Measurements from ENCODE around the gene NAGS.
"Not testable (repeated sequence)": the region's sequence is repeated elsewhere in the genome, so short reads cannot be mapped to it uniquely, and the experiment has no call there.

The NAGS gene

DNA sequence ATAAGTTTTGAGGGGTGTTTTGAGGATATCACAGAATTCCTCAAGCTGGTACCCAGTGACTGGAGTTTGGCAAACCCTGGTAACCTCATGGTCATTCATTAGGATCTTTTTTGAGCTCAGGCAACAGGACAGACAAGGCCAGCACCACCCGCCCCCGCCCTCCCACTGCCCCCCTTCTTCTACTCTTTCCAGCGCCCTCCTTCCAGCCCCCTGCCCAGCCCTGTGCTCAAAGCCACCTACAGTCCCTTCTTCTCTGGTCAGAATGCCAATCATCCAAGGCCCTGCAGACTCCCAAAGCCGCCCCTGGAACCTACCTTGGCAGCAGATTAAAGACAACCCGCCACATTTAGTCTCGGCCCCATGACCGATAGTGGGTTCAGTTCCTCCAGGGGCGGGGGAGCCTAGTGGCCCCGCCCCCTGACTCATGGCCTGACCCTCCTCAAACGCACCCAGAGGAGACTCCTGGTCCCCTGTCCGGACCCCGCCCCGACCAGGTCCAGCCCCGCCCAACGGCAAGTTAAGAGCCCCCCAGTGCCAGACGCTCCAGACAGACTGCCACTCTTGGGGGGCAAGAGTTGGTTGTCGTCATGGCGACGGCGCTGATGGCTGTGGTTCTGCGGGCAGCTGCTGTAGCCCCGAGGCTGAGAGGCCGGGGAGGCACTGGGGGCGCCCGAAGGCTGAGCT is at the start of gene NAGS:
Gene NAGS (plus strand): TSS at position 546 of the 684 bp plus-strand sequence. CDS start 42 bp downstream, at position 588.
- no peak for DNase-seq (ENCODE audit: low read depth in 2 of 2)

- no peak for DNase-seq (ENCODE audit: low read depth in 2 of 2)
Measured at GRCh38 chr17:43956222-43956621, 48.2 kb upstream of the NAGS start.

DNA sequence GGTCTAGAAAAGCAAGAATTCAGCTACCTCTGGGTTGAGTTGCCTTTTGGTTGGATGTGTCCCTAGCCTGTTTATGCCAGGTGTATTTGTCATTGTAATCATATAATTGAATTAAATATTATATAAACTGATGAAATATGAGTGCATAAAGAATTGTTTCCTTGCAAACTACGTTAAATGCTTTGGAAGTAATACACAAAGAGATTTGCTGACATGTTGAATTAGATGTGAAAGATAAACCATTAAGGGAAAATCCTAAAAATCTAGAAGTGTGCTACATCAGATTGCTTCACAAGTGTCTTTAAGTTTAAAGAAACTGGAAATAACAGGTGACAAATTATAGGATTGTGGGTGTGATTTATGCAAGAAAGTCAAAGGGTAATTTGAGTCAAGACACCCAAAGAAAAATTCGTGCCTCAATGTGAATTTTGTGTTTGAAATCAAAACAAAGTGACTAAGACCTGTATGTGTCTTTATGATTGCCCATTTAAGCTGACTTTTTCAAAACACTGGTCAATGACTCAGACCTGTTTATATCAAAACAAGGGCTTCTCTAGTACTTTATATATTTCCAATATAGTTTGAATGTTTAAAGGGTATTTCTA is 45.6 kb upstream of the NAGS start:
- DNase-seq (ENCODE audit: low read depth in 2 of 2): no peak

- DNase-seq (ENCODE audit: low read depth in 2 of 2): not testable (repeated sequence)
Measured at GRCh38 chr17:43961292-43961691, 43.1 kb upstream of the NAGS start.

GRCh38 chr17:43961954-43962353 is 42.5 kb upstream of the NAGS start:
- no peak for DNase-seq (ENCODE audit: low read depth in 2 of 2)

- no peak for DNase-seq (ENCODE audit: low read depth in 2 of 2)
Measured at GRCh38 chr17:43962479-43962878, 41.9 kb upstream of the NAGS start.

- no peak for DNase-seq (ENCODE audit: low read depth in 2 of 2)
Measured at GRCh38 chr17:43966276-43966675, 38.1 kb upstream of the NAGS start.

DNA sequence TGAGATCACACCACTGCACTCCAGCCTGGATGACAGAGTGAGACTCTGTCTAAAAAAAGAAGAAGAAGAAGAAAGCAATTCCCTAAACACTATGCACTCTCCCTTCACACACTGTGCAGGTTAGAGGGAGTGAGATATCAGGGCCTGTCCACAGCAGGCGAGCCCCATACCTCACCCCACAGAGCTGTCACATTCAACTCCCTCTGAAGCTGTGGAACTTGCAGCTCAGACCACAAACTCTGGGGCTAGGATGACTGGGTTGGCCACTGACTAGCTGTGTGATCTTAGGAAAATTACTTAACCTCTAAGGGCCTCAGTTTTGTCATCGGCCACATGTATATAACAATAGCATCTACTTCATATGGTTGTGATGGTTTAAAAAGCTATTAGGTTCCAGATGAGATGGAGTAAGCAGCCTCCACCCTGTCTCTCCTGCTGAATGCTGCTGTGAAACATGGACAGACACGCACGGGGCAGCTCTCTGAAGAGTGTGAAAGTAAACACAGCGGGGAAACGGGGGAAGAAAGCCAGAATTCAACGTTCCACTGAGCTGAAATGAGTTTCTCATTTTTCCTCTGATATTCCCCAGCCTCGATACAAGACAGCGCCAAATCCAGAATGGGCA is 37.1 kb upstream of the NAGS start:
- DNase-seq (ENCODE audit: low read depth in 2 of 2): no peak

DNA sequence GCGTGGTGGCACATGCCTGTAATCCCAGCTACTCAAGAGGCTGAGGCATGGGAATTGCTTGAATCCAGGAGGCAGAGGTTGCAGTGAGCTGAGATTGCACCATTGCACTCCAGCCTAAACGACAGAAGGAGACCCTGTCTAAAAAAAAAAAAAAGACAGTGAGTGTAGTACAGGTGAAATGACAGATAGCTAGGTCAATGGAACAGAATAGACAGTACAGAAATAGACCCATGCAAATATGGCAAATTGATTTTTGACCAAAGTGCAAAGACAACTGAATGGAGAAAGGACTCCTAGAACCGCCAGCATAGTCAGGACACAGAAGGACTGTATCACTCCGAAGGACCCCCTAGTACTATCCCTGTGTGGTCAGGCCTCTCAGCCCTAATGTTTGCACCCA is 34.1 kb upstream of the NAGS start:
- no peak for DNase-seq (ENCODE audit: low read depth in 2 of 2)

DNA sequence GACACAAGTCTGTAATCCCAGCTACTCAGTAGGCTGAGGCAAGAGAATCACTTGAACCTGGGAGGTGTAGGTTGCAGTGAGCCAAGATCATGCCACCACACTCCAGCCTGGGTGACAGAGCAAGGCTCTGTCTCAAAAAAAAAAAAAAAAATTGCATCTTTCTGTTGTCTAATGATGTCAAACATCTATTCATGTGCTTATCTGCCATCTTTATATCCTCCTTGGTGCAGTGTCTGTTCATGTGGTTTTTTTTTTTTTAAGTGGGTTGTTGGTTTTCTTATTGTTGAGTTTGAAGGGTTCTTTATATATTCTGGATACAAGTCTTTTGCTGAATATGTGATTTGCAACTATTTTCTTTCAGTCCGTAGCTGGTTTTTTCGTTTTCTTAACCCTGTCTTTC is 33.0 kb upstream of the NAGS start:
- not testable (repeated sequence) for DNase-seq (ENCODE audit: low read depth in 2 of 2)

- DNase-seq (ENCODE audit: low read depth in 2 of 2): not testable (repeated sequence)
Measured at GRCh38 chr17:43972444-43973212, 31.8 kb upstream of the NAGS start.

DNA sequence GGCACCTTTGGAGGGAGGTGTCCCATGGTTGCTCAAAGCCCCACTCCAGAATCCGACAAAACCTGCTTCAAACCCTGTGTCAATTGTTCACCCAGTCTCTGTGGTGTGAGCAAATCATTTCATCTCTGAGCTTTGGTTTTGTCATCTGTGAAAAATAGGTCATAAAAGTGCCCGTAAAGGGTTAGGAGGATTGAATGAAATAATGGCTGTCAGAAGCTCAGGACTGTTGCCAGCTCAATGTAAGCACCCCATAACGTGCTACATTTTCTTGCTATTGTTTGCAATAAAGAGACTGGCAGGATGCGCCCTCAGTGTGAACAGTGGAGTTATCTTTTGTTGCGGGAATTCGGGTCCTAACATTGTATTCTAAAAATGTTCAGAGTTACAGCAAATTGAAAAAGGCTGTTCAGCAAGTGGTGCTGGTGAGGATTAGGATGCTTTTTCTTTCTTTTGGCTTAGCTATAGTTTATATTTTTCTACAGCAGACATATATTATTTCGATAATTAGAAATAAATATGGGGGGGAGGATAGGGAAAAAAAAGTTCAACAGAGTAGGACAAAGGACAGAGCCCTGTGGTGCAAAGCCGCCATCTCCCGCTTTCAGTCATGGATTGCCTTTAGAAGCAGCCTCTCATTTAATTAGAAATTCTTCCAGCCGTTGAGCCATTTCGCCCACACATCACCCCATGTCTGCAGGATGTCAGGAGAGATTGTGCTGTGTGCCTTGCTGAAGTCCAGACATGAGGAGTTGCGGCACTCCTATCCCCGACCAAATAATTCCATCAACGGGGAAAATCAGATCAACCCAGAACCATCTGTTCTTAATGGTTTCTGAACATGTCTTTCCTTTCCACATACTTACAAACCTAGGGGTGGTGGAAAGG is 29.8 kb upstream of the NAGS start:
- DNase-seq (ENCODE audit: low read depth in 2 of 2): no peak

GRCh38 chr17:43975898-43976297 is 28.5 kb upstream of the NAGS start:
- DNase-seq (ENCODE audit: low read depth in 2 of 2): no peak

GRCh38 chr17:43976963-43977837 is 27.2 kb upstream of the NAGS start:
- DNase-seq (ENCODE audit: low read depth in 2 of 2): no peak

DNA sequence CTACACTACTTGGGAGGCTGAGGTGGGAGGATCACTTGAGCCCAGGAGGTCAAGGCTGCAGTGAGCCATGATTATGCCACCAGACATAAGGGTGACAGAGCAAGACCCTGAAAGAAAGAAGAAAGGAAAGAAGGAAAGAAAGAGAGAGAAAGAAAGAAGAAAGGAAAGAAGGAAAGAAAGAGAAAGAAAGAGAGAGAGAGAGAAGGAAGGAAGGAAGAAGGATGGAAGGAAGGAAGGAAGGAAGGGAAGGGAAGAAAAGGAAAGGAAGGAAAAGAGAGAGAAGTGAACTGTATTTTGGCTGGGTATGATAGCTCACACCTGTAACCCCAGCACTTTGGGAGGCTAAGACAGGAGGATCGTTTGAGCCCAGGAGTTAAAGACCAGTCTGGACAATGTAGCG is 26.3 kb upstream of the NAGS start:
- no peak for DNase-seq (ENCODE audit: low read depth in 2 of 2)

DNA sequence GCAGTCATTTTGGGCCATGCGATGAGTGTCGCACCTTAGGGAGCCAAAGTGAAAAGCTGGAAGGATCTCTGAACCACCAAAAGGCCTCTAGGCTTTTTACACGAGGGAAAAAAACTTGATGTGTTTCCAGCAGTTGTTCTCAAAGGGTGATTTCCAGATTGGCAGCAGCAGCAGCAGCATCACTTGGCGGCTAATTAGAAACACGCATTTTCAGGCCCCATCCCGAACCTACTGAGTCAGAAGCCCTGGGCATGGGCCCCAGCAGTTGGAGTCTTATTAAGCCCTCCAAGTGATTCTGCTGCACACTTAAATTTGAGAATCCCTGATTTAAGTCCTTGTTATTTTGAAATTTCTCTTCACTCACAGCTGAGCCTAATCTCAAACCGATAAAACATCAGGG is 25.4 kb upstream of the NAGS start:
- no peak for DNase-seq (ENCODE audit: low read depth in 2 of 2)

DNA sequence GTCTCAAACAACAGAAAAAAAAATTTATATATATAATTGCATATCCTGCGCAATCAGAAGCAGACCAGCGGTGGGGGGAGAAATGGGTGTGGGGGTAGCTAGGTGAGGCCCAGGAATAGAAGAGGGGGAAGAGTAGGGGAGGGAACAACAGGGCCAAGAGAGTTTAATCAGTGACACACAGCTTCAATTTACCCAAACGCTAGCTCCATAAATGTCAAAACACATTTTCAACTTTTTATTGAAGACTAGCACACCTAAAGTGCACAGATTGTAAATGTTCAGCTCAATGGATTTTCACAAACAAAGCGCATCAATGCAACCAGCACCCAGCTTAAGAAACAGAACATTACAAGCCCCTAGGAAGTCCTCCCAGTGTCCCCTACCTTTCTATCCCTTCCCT is 24.8 kb upstream of the NAGS start:
- DNase-seq (ENCODE audit: low read depth in 2 of 2): no peak

- no peak for DNase-seq (ENCODE audit: low read depth in 2 of 2)
Measured at GRCh38 chr17:43982171-43982570, 22.3 kb upstream of the NAGS start.

- no peak for DNase-seq (ENCODE audit: low read depth in 2 of 2)
Measured at GRCh38 chr17:43983196-43983514, 21.3 kb upstream of the NAGS start.

DNA sequence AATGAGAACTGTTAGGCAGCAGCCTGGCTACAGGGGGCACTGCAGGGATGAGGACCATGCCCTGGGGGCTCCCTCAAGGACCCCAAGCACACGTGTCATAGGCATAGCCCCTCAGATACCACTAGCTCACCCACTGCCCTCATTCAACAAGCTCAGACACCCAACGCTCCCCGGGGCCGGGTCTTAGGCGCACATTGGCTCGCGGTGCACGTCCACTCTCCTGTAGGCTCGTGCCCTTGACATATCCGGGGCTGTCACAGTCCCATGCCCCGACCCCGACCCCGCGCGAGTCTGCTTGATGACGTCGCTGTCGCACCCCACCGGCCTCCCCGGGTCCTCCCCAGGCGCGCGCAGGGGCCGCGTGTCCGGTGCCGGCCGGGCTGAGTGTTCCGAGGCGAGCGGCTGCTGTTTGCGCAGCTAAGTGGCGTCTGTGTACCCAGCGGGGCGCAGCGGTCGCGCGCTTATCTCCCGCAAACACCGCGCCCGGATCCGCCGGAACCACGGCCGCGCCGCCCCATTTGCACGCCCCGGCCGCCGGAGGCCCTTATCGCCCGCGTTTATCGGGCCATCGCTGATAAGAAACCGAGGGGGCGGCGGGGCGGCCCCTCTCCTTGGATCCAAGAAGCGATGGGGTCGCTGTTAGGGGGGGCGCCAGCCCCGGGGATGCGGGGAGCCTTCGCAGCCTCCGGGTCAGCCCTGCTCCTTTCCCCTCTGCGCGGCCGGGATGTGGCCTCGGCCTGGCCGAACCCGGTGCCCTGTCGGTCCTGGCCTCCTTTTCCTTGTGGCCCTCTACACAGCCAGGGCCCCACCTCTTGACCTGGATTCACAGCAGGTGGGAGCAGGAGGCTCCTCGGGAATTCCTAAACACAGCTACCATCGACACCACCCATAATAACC is 20.7 kb upstream of the NAGS start:
- no peak for DNase-seq (ENCODE audit: low read depth in 2 of 2)
